HG03196 (cell line): ENCODE measurements around the gene FREY1.

ENCODE experiments used
- ATAC-seq: cut with Tn5 transposase; IDR thresholded peaks from one replicate; pipeline ENCODE4 v1.9.1; 2021; ENCODE audit not compliant: unreplicated experiment

The FREY1 gene

DNA sequence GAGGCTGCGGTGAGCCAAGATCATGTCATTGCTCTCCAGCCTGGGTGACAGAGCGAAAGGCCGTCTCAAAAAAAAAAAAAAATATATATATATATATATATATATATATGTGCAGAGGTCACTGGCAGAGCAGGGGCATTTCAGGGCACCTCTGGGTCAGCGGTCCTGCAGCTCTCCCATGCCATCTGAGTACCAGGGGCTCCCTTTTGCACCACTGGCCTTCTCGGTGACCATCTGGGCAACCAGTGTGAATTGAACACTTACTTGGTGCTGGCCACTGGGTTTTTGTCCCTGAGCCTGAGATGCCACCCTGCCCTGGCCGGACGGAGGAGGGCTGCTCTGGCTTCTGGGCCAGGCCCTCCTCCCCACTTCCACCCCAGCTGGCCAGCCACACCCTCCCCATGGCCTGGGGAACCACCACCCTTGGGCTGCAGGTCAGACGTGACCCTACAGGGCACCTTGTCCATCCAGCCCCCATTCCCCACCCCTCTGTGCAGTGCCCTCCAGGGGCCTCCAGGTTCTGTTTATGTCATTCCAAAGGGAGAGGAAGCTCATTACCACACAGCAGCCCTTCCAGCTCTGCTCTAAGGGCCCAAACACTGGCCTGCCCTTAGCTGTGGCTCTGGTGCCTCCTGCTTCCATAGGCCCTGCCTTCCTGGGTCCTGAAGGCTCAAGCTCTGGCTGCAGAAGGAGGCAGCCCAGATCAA is 11.4 kb downstream of the FREY1 start:
- ATAC-seq = no peak

GRCh38 chr11:45894555-45895247 is 12.4 kb downstream of the FREY1 start:
- ATAC-seq = no peak

GRCh38 chr11:45892856-45893255 is 14.2 kb downstream of the FREY1 start:
- no peak for ATAC-seq

- no peak for ATAC-seq
These were observed 16.1 kb downstream of the FREY1 start for GRCh38 chr11:45890886-45891550.

- no peak for ATAC-seq
These were observed 17.1 kb downstream of the FREY1 start for GRCh38 chr11:45889966-45890365.

DNA sequence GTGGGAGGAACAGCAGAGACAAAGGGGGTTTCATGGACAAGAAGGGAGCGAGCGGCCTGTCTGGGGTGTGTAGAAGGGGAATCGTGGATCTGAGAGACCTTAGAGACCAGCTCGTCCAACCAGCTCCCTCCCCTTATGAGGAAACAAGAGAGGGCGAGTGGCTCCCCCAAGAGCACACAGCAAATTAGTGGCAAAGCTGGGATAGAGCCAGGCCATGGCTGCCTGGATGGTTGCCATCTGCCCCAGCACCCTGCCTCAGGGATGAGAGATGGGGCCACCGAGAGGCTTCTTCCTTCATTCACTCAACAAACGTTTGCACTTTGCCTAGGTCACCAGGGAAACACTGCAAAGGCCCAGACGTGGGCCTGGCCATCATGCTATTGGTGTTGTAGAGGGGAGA is 17.5 kb downstream of the FREY1 start:
- ATAC-seq = no peak

- no peak for ATAC-seq
These were observed 19.5 kb downstream of the FREY1 start for GRCh38 chr11:45887587-45887986.

GRCh38 chr11:45886816-45887520 is 20.1 kb downstream of the FREY1 start:
- no peak for ATAC-seq

GRCh38 chr11:45885921-45886721 is 20.9 kb downstream of the FREY1 start:
- no peak for ATAC-seq

DNA sequence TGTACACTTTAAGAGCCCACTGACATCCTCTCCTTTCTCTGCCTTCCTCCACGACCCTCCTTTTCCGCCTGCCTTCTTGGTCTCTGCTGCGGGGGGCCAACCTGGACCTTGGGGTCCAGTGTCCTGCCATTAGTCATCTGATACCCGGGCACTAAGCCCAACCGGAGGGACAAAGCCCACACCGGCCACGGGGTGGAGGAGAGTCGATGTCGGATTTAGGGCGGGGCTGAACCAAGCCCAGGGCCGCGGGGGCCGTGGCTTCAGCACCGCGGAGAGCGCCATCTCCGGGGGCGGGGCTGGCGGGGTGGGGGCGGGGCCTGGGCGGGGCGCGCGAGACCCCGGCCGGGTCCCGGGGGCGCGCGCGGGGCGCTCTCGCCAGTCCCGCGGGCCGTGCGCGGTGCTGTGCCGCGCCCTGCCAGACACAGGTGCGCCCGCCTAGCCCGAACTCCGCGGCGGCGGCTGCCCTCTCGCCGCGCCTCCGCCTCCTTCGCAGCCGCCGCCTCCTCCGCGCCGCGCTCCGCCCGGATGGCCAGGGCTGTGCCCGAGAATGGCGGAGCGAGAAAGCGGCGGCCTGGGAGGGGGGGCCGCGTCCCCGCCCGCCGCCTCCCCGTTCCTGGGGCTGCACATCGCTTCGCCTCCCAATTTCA is 21.7 kb downstream of the FREY1 start, which contains the start of gene MAPK8IP1:
TSS of gene MAPK8IP1 (plus strand) at position 378 of the 647 bp plus-strand sequence. CDS start at position 548, 170 bp downstream.
- ATAC-seq = no peak

DNA sequence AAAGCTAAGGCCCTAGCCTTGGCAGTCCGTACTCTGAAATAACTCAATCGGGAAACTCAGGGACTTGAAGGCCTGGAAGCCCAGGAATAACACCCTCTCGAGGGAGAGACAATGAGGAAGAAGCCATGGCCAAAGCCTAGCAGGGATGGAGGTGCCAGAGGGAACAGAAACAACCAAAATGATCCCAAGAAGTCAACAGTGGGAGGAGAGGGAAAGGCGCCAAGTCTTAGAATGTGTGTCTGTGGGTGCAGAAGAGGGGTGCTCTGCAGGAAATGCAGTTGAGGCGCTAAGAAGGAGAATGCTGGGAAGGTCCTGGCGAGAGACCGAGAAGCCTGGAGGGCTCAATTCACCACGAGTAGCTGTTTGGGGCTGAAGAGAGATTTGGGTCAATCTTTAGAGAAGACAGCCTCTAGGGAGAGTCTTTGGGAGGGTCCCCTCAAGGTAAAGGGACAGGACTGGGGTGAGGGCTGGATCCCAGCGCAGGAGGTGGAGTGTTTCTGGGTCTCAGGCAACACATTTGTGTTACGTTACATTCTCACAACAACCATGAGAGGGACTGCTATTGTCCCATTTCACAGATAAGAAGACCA is 22.4 kb downstream of the FREY1 start:
- ATAC-seq = no peak

DNA sequence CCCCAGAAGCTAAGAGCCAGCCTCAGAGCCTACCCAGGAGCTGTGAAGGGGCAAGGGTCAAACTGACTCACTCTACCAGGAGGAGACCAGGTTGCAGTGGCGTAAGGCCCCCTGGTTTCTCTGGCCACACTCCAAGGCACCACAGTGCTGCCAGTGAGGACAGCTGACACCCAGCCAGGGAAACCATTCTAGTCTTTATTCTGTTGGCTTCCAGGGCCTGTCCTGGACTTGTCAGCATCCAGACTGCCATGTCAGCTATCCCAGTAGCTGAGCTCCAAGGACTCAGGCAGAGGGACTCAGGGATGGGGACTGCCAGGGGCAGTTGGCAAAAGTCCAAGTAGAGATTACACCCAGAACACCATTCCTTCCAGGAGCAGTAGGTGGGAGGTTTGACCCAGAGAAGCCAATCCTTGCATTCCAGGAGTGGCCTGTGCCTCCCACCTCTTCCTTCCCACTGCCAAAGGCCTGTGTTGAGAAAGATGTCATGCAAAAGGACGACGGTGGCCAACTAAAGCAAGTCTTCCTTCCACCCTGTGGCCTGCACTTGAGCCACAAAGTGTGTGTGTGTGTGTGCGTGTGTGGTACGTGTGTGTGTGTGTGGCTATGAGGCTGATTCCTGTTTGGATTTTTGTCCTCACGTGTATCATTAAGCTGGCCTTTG is 25.2 kb downstream of the FREY1 start:
- ATAC-seq = no peak

GRCh38 chr11:45880772-45881570 is 26.1 kb downstream of the FREY1 start:
- no peak for ATAC-seq

DNA sequence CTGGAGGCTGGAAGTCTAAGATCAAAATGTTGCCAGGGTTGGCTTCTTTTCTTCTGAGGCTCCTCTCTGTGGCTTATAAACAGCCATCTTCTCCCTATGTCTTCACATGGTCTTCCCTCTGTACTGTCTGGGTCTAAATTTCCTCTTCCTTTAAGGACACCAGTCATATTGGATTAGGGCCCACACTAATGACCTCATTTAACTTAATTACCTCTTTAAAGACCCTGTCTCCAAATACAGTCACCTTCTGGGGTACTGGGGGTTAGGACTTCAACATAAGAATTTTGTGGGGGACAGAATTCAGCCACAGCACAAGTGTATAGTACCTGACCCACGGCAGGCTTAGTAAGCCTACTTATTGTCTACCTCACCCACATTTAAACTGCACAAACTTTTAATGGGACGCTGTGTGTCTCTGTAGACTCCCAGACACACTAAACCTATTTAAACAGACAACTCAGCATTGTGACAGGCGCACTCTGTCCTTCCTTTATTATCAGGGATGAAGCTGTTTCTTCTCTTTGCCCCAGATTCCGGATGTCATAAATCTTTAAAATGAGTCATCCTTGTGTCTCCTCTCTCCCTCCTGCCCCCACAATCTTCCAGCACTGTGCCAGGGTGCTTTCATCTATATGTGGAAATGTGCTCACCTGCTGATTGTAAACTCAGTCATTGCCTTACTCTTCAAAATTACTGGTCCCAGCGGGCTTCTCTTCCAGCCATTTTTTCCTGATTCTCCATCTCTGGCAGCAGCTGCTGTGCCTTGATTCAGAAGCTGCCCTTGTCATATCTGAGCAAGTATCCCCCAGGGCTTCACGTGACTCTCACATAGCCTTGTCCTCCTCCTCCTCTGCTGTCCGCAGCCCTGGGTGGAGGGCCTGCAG is 27.0 kb downstream of the FREY1 start:
- ATAC-seq = no peak

- no peak for ATAC-seq
These were observed 29.2 kb downstream of the FREY1 start for GRCh38 chr11:45877845-45878244.

DNA sequence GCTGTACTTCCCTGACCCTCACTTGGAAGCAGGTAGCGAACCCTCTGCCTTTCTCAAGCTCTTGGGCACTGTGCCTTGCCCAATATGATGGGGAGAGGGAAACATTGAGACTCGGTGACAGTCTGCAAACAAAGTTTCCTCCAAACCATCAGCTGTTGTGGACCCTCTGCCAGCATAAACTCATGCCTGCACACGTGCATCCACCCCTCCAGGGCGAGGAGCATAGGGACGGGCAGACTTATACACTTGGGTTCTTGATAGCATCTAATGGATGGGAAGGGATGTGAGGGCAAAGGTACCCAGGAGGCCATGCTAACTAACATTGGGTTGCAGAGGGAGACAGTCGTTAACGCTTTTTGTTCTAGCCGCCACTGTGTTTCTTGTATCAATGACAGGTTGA is 29.9 kb downstream of the FREY1 start:
- ATAC-seq = no peak

DNA sequence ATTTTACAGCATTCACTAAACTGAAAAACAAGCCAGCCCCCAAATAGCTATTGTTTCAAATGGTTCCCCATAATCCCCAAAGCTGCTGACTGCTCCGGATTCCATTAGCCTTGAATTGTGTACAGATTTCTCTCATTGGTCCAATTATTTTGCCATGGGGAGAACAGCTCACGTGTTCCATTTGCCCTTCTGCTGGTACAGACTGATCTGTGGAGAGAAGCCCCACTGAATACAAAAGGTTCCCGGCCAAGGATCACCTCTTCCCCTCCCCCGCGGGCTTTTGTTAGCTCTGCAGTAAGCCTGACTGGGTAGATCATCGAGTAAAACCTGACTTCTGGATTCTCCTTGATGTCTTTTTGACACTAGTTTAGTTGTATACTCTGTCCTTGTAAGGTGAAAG is 30.7 kb downstream of the FREY1 start:
- no peak for ATAC-seq
